Measurements from ENCODE around the gene ATP2A1.

DNA sequence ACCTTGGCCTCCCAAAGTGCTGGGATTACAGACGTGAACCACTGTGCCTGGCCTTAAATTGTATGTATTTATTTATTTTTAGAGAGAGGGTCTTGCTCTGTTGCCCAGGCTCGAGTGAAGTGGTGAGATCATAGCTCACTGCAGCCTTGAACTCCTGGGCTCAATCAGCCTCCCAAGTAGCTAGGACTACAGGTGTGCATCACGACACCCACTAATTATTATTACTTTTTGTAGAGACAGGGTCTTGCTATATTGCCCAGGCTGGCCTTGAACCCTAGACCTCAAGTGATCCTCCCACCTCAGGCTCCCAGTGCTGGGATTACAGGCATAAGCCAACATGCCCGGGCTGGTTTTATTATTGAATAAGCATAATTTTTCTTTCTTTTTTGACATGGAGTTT, 68.4 kb downstream of the ATP2A1 start:
- TF ChIP-seq RAD21 (IDR thresholded peaks at IDR 0.05; ENCODE audit: low read depth) = no peak
- no peak for TF ChIP-seq TCF12 (IDR thresholded peaks at IDR 0.05; ENCODE audit: low read depth)
- no peak for TF ChIP-seq CREB1 (IDR thresholded peaks at IDR 0.05; ENCODE audit: low read depth)
- TF ChIP-seq TEAD4 (IDR thresholded peaks at IDR 0.05) = no peak
- TF ChIP-seq REST (IDR thresholded peaks at IDR 0.05; ENCODE audit: low read depth) = no peak
- TF ChIP-seq EP300 (IDR thresholded peaks at IDR 0.05; ENCODE audit: borderline replicate concordance) = no peak
- TF ChIP-seq YY1 (IDR thresholded peaks at IDR 0.05; ENCODE audit: low read depth) = no peak
- no peak for TF ChIP-seq FOXM1 (IDR thresholded peaks at IDR 0.05; ENCODE audit: borderline replicate concordance, low read depth)
- no peak for TF ChIP-seq EGR1 (IDR thresholded peaks at IDR 0.05)
- no peak for TF ChIP-seq TAF1 (IDR thresholded peaks at IDR 0.05; ENCODE audit: low read depth)
- no peak for TF ChIP-seq CEBPB (IDR thresholded peaks at IDR 0.05)
- TF ChIP-seq, protein P1, sequence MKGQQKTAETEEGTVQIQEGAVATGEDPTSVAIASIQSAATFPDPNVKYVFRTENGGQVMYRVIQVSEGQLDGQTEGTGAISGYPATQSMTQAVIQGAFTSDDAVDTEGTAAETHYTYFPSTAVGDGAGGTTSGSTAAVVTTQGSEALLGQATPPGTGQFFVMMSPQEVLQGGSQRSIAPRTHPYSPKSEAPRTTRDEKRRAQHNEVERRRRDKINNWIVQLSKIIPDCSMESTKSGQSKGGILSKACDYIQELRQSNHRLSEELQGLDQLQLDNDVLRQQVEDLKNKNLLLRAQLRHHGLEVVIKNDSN (IDR thresholded peaks at IDR 0.05) = no peak
- TF ChIP-seq, protein P2, sequence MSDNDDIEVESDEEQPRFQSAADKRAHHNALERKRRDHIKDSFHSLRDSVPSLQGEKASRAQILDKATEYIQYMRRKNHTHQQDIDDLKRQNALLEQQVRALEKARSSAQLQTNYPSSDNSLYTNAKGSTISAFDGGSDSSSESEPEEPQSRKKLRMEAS (IDR thresholded peaks at IDR 0.05) = no peak
- no peak for TF ChIP-seq NFIC (IDR thresholded peaks at IDR 0.05)
